Uterus (tissue), 2 donors: Measurements from ENCODE around the gene ACTL6B.

Source experiments
- CTCF ChIP-seq, 4 experiments: fragments of 200-600 bp in 2 of 4; fragments of 450-650 bp in 2 of 4; sonication (generic) in 2 of 4; IDR thresholded peaks; one replicate each; pipeline ENCODE4 v1.5.1; 2016 to 2019; ENCODE audit warnings: antibody characterized with exemption in 4 of 4, mild to moderate bottlenecking in 2 of 4, moderate library complexity in 1 of 4
- POLR2A ChIP-seq, 2 donors: fragments of 450-650 bp; IDR thresholded peaks; one replicate each; pipeline ENCODE4 v1.6.1; 2016; ENCODE audit warnings: antibody characterized with exemption in 2 of 2, mild to moderate bottlenecking in 1 of 2, moderate library complexity in 1 of 2

DNA sequence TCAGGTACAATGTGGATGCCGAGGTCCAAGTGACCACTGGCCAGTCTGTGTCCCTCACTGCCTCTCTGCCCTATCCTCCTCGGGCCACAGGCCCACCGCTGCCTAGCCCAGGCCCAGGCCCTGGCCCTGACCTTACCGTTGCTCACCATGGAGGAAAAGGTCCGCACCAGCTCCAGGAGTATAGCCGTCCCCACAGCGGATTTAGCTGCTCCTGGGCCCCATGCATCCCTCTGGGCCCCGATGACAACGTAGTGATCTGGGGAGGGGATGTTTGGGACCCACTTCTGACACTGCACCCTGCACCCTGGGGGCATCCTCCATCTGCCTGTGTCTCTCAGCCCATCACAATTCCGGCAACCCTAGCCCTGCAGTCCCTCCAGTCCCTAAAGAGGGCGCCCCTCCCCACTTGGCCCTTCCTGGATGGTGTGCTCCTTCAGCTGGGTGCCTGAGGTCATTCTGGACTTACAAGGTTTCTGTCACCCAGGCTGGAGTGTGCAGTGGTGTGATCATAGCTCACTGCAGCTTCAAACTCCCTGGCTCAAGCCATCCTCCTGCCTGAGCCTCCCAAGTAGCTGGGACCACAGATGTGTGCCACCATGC is 27.0 kb downstream of the ACTL6B start:
- TF ChIP-seq CTCF (IDR thresholded peaks at IDR 0.05) (no peak), POLR2A (IDR thresholded peaks at IDR 0.05) (no peak)
